ENCODE data around the gene BID.

The BID gene

GRCh38 chr22:17724241-17724640, 50.0 kb downstream of the BID start:
- TF ChIP-seq CTCF (IDR thresholded peaks at IDR 0.05; ENCODE audit: extremely low read depth, missing control alignments): no peak
- DNase-seq (ENCODE audit: low spot score): no peak

- no peak for TF ChIP-seq CTCF (IDR thresholded peaks at IDR 0.05; ENCODE audit: extremely low read depth, missing control alignments)
- no peak for DNase-seq (ENCODE audit: low spot score)
Measured at GRCh38 chr22:17719911-17720310, 54.4 kb downstream of the BID start.

GRCh38 chr22:17717708-17718107, 56.6 kb downstream of the BID start:
- no peak for TF ChIP-seq CTCF (IDR thresholded peaks at IDR 0.05; ENCODE audit: extremely low read depth, missing control alignments)
- DNase-seq (ENCODE audit: low spot score): no peak

- no peak for TF ChIP-seq CTCF (IDR thresholded peaks at IDR 0.05; ENCODE audit: extremely low read depth, missing control alignments)
- DNase-seq (ENCODE audit: low spot score): no peak
Measured at GRCh38 chr22:17716529-17716928, 57.7 kb downstream of the BID start.

GRCh38 chr22:17712441-17712840, 61.8 kb downstream of the BID start:
- no peak for TF ChIP-seq CTCF (IDR thresholded peaks at IDR 0.05; ENCODE audit: extremely low read depth, missing control alignments)
- no peak for DNase-seq (ENCODE audit: low spot score)

- TF ChIP-seq CTCF (IDR thresholded peaks at IDR 0.05; ENCODE audit: extremely low read depth, missing control alignments): no peak
- DNase-seq (ENCODE audit: low spot score): no peak
Measured at GRCh38 chr22:17710023-17710422, 64.2 kb downstream of the BID start.

GRCh38 chr22:17707526-17707925, 66.7 kb downstream of the BID start:
- TF ChIP-seq CTCF (IDR thresholded peaks at IDR 0.05; ENCODE audit: extremely low read depth, missing control alignments): no peak
- no peak for DNase-seq (ENCODE audit: low spot score)

Measured in GM20000 (cell line).